Measurements from ENCODE around the gene PDZD2.

The PDZD2 gene

DNA sequence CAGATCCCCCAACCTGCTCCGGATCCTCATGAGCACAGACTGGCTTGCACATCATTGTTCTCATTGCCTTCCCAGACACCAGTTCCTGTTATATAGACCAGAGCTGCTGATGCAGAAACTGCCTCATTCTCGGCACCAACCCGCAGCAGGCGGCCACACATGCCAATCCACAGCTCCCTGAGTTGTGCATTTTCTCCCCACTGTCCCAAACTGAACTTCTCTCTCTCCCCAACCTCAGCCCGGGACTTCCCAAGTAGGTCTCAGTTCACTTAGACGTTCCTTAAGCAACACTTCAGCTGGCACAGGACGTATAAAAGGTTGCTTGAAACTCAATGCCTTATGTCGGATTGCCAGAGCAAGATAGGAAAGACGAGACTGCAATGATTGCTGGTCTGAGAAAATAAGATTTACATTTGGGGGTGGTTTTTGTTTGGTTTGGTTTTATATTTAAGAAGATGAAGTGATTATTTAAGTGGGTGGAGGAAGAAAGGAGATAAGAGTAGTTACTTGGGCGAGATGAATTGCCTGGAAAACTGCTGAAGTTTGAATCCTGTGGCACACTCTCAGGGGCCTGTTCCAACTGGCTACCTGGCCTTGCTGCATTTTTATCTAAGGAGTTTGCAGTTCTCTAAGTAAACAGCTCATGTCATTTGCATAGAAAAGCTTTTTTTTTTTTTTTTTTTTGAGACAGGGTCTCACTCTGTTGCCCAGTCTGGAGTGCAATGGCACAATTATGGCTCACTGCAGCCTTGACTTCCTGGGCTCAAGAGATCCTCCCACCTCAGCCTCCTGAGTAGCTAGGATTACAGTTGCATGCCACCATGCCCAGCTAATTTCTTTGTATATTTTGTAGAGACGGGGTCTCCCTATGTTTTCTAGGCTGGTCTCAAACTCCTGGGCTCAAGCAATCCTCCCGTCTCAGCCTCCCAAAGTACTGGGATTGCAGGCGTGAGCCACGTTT lies 379.8 kb downstream of the PDZD2 start:
- no peak for DNase-seq (ENCODE audit: low read depth, low spot score)
- Histone ChIP-seq H3K36me3 (ENCODE audit: insufficient read depth, insufficient read length, low read length) (no peaks in the 10 kb centered on the region), H3K4me1 (ENCODE audit: insufficient read depth, insufficient read length) (peaks cover 13% of the 10 kb centered on the region), H3K9ac (ENCODE audit: insufficient read length, low read depth) (peak overlapping the region; percentile 42), H3K9me3 (ENCODE audit: insufficient read depth, low read length) (no peaks in the 10 kb centered on the region), H3K27me3 (ENCODE audit: insufficient read depth, insufficient read length) (no peaks in the 10 kb centered on the region), H3K4me3 (ENCODE audit: insufficient read length, low read depth) (no peak overlapping the region)
- no peak for TF ChIP-seq ZNF274 (IDR thresholded peaks at IDR 0.05; ENCODE audit: low read depth, low read length)
- no peak for TF ChIP-seq SUZ12 (IDR thresholded peaks at IDR 0.05; ENCODE audit: extremely low read depth, insufficient read depth, insufficient read length)
- TF ChIP-seq YY1 (IDR thresholded peaks at IDR 0.05; ENCODE audit: insufficient read depth, insufficient read length): no peak

DNA sequence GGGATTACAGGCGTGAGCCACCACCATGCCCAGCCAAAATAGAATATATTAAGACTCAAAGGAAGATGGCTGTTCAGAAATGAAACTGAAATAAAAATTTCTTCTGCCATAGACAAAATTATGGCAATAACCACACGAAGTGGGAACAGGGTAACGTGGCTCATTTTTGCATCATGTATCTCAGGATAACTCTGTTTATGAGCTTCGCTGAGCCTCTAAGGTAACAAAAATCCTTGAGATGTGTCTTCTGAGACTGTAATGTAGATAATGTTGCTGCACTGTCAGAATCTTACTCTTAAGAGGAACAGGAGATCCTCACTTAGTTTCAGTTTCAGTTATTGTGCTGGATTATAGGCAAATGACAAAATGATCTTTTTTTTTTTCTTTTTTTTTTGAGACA lies 381.3 kb downstream of the PDZD2 start:
- no peak for TF ChIP-seq ZNF274 (IDR thresholded peaks at IDR 0.05; ENCODE audit: low read depth, low read length)
- TF ChIP-seq YY1 (IDR thresholded peaks at IDR 0.05; ENCODE audit: insufficient read depth, insufficient read length): no peak
- H3K27me3 ChIP-seq (ENCODE audit: insufficient read depth, insufficient read length): no peaks in the 10 kb centered on the region
- peaks cover 13% of the 10 kb centered on the region for H3K4me1 ChIP-seq (ENCODE audit: insufficient read depth, insufficient read length)
- no peak for DNase-seq (ENCODE audit: low read depth, low spot score)
- no peaks in the 10 kb centered on the region for H3K36me3 ChIP-seq (ENCODE audit: insufficient read depth, insufficient read length, low read length)
- H3K4me3 ChIP-seq (ENCODE audit: insufficient read length, low read depth): no peak overlapping the region
- no peaks in the 10 kb centered on the region for H3K9me3 ChIP-seq (ENCODE audit: insufficient read depth, low read length)
- H3K9ac ChIP-seq (ENCODE audit: insufficient read length, low read depth): no peak overlapping the region

DNA sequence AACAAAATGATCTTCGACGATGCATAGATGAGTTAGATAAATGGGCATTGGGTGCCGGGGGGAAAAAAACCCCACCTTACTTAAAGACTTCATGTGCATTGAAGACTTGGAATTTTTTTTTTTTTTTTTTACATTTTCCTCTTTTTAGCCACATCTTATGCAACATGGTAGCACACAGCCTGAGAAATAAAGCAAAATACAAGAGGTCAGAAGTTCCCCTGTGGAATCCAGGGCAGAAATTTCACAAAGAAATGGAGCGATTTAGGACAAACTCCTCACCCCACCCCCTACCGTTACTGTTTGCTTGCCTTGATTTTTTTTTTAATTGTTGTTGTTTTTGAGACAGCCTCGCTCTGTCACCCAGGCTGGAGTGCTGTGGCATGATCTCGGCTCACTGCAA lies 382.0 kb downstream of the PDZD2 start:
- TF ChIP-seq ZNF274 (IDR thresholded peaks at IDR 0.05; ENCODE audit: low read depth, low read length): no peak
- TF ChIP-seq SUZ12 (IDR thresholded peaks at IDR 0.05; ENCODE audit: extremely low read depth, insufficient read depth, insufficient read length): no peak
- no peak for TF ChIP-seq YY1 (IDR thresholded peaks at IDR 0.05; ENCODE audit: insufficient read depth, insufficient read length)
- peaks cover 13% of the 10 kb centered on the region for H3K4me1 ChIP-seq (ENCODE audit: insufficient read depth, insufficient read length)
- no peak overlapping the region for H3K4me3 ChIP-seq (ENCODE audit: insufficient read length, low read depth)
- no peaks in the 10 kb centered on the region for H3K9me3 ChIP-seq (ENCODE audit: insufficient read depth, low read length)
- no peaks in the 10 kb centered on the region for H3K36me3 ChIP-seq (ENCODE audit: insufficient read depth, insufficient read length, low read length)
- DNase-seq (ENCODE audit: low read depth, low spot score): no peak
- H3K9ac ChIP-seq (ENCODE audit: insufficient read length, low read depth): no peak overlapping the region
- no peaks in the 10 kb centered on the region for H3K27me3 ChIP-seq (ENCODE audit: insufficient read depth, insufficient read length)

DNA sequence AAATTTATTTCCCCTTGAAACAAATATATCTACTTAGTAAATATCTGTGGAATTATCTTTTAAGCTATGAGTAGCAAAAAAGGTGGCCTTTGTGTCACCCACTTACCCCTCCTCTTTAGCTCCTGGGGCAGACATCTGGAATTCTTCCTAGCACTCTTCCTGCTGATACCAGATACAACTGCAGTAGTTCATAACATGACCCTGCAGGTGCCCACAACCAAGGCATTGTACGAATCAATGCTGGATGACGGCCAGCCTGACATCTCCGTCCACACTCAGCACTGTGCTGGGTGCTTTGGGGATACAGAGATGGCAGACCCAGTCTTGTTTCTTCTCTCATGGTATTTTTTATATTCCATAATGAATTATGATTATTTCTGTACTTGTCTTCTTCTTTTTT lies 382.8 kb downstream of the PDZD2 start:
- TF ChIP-seq SUZ12 (IDR thresholded peaks at IDR 0.05; ENCODE audit: extremely low read depth, insufficient read depth, insufficient read length) (no peak), YY1 (IDR thresholded peaks at IDR 0.05; ENCODE audit: insufficient read depth, insufficient read length) (no peak), ZNF274 (IDR thresholded peaks at IDR 0.05; ENCODE audit: low read depth, low read length) (no peak)
- Histone ChIP-seq H3K27me3 (ENCODE audit: insufficient read depth, insufficient read length) (no peaks in the 10 kb centered on the region), H3K9me3 (ENCODE audit: insufficient read depth, low read length) (no peaks in the 10 kb centered on the region), H3K36me3 (ENCODE audit: insufficient read depth, insufficient read length, low read length) (no peaks in the 10 kb centered on the region), H3K4me1 (ENCODE audit: insufficient read depth, insufficient read length) (peaks cover 10% of the 10 kb centered on the region), H3K9ac (ENCODE audit: insufficient read length, low read depth) (no peak overlapping the region), H3K4me3 (ENCODE audit: insufficient read length, low read depth) (no peak overlapping the region)
- no peak for DNase-seq (ENCODE audit: low read depth, low spot score)

DNA sequence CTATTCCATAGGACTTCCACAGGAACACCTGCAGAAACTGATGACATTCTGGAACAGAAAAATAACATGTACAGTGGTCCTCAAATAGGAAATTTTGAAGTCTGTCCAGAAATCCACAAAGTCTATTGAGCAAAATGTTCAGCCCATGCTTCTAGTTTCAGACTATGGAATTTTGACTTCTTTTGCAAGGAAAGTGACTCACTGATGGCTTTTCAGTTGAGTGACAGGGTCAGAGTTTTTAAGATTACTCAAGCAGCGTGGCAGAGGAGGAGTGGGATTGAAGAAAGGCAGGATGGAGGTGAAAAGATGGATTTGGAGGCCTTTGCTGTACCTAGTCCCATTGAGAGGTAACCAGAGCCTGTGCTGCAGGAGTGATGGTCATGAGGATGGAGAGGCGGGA lies 383.7 kb downstream of the PDZD2 start:
- DNase-seq (ENCODE audit: low read depth, low spot score): no peak
- Histone ChIP-seq H3K9ac (ENCODE audit: insufficient read length, low read depth) (no peak overlapping the region), H3K4me1 (ENCODE audit: insufficient read depth, insufficient read length) (peaks cover 6% of the 10 kb centered on the region), H3K36me3 (ENCODE audit: insufficient read depth, insufficient read length, low read length) (no peaks in the 10 kb centered on the region), H3K27me3 (ENCODE audit: insufficient read depth, insufficient read length) (no peaks in the 10 kb centered on the region), H3K4me3 (ENCODE audit: insufficient read length, low read depth) (no peak overlapping the region), H3K9me3 (ENCODE audit: insufficient read depth, low read length) (no peaks in the 10 kb centered on the region)
- TF ChIP-seq SUZ12 (IDR thresholded peaks at IDR 0.05; ENCODE audit: extremely low read depth, insufficient read depth, insufficient read length): no peak
- TF ChIP-seq YY1 (IDR thresholded peaks at IDR 0.05; ENCODE audit: insufficient read depth, insufficient read length): no peak
- TF ChIP-seq ZNF274 (IDR thresholded peaks at IDR 0.05; ENCODE audit: low read depth, low read length): no peak

DNA sequence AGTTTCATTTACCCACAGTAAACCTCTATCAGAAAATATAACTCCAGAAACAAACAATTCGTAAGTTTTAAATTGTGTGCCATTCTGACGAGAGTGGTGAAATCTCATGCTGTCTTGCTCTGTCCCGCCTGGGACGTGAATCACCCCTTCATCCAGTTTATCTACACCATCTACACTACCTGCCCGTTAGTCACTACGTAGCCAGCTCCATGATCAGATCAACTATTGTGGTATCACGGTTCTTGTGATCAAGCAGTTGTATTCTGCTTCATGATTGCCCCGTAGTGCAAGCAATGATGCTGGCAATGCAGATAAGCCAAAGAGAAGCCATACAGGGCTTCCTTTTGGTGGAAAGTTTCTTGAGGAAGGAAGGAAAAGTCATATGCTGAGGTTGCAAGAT lies 384.9 kb downstream of the PDZD2 start:
- Histone ChIP-seq H3K9ac (ENCODE audit: insufficient read length, low read depth) (no peak overlapping the region), H3K9me3 (ENCODE audit: insufficient read depth, low read length) (no peaks in the 10 kb centered on the region), H3K36me3 (ENCODE audit: insufficient read depth, insufficient read length, low read length) (no peaks in the 10 kb centered on the region), H3K4me3 (ENCODE audit: insufficient read length, low read depth) (no peak overlapping the region), H3K4me1 (ENCODE audit: insufficient read depth, insufficient read length) (no peaks in the 10 kb centered on the region), H3K27me3 (ENCODE audit: insufficient read depth, insufficient read length) (no peaks in the 10 kb centered on the region)
- DNase-seq (ENCODE audit: low read depth, low spot score): no peak
- TF ChIP-seq ZNF274 (IDR thresholded peaks at IDR 0.05; ENCODE audit: low read depth, low read length): no peak
- no peak for TF ChIP-seq YY1 (IDR thresholded peaks at IDR 0.05; ENCODE audit: insufficient read depth, insufficient read length)
- TF ChIP-seq SUZ12 (IDR thresholded peaks at IDR 0.05; ENCODE audit: extremely low read depth, insufficient read depth, insufficient read length): no peak

DNA sequence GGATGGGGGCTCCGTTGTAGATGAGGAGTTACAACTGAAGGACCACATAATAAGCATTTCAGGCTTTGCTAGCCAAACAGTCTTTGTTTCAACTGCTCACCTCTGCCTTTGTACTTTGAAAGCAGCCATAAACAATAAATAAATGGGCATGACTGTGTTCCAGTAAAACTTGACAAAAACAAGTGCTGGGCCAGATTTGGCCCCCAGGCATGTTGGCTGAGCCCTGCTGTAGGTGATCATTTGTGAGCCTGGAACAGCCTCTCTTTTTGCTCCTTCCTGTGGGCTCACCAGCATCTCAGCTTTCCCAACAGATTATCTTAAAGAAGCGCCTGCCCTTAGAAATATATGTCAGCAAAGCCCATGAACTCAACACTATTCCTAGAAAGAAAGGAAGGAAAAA lies 385.8 kb downstream of the PDZD2 start:
- Histone ChIP-seq H3K9ac (ENCODE audit: insufficient read length, low read depth) (no peak overlapping the region), H3K9me3 (ENCODE audit: insufficient read depth, low read length) (no peaks in the 10 kb centered on the region), H3K4me3 (ENCODE audit: insufficient read length, low read depth) (no peak overlapping the region), H3K4me1 (ENCODE audit: insufficient read depth, insufficient read length) (no peaks in the 10 kb centered on the region), H3K27me3 (ENCODE audit: insufficient read depth, insufficient read length) (no peaks in the 10 kb centered on the region), H3K36me3 (ENCODE audit: insufficient read depth, insufficient read length, low read length) (no peaks in the 10 kb centered on the region)
- TF ChIP-seq SUZ12 (IDR thresholded peaks at IDR 0.05; ENCODE audit: extremely low read depth, insufficient read depth, insufficient read length) (no peak), YY1 (IDR thresholded peaks at IDR 0.05; ENCODE audit: insufficient read depth, insufficient read length) (no peak), ZNF274 (IDR thresholded peaks at IDR 0.05; ENCODE audit: low read depth, low read length) (no peak)
- no peak for DNase-seq (ENCODE audit: low read depth, low spot score)

All from NT2/D1 (cell line).